Prostate gland (tissue), 2 donors: ENCODE measurements around the gene PIP4K2B. TPM values are rescaled to one million over a fixed set of nuclear protein-coding genes. Genes with fewer than 3 reads are reported as not detected.
"Not testable (repeated sequence)": the region's sequence is repeated elsewhere in the genome, so short reads cannot be mapped to it uniquely, and the experiment has no call there.

Experiments used
- DNase-seq: peaks from one replicate; pipeline ENCODE4 v3.0.0-alpha.2; 2019; ENCODE audit warnings: low spot score
- H3K27ac ChIP-seq, 2 donors: fragments of 200-600 bp; sonication (generic); 2 replicates each; pipeline ENCODE4 v1.5.1; 2017 to 2019
- H3K27me3 ChIP-seq: fragments of 200-600 bp; sonication (generic); replicated peaks from 2 replicates; pipeline ENCODE4 v1.5.1; 2019; ENCODE audit not compliant: insufficient read depth
- H3K36me3 ChIP-seq, 2 donors: fragments of 200-600 bp; sonication (generic); 1 replicate in 1 of 2; 2 replicates in 1 of 2; pipeline versions ENCODE4 v1.5.1 to v1.8.1; 2017 to 2019
- H3K4me1 ChIP-seq: fragments of 200-600 bp; sonication (generic); replicated peaks from 2 replicates; pipeline ENCODE4 v1.5.1; 2019
- H3K4me3 ChIP-seq, 2 donors: fragments of 200-600 bp; sonication (generic); 2 replicates each; pipeline ENCODE4 v1.5.1; 2017 to 2019
- H3K9me3 ChIP-seq: fragments of 200-600 bp; sonication (generic); 2 replicates; pipeline ENCODE4 v1.5.1; 2017
- POLR2A ChIP-seq: fragments of 450-650 bp; IDR thresholded peaks from one replicate; pipeline ENCODE4 v1.6.1; 2016; ENCODE audit warnings: antibody characterized with exemption, mild to moderate bottlenecking
- POLR2AphosphoS5 ChIP-seq: sonication (generic); formaldehyde crosslinking; IDR thresholded peaks from one replicate; pipeline ENCODE4 v1.6.1; 2017; ENCODE audit warnings: antibody characterized with exemption
- WGBS: methylation state at CpG from one replicate; pipeline ENCODE4 v1.1.5; 2018; 5-methylcytosine and 5-hydroxymethylcytosine counted together
- intact Hi-C: fragments of 100-400 bp; cut with DNase I; formaldehyde crosslinking; loops from one replicate; pipeline ENCODE4 v1.14.2; 2022
- total RNA-seq, 2 donors: library from RNA; depleted of rRNA; stranded (reverse); fragments of >200 nt; gene quantifications; one replicate each; pipeline ENCODE4 v1.1.0, GENCODE V29; 2016
- TF ChIP-seq, protein P1 (sequence below), 4 experiments: fragments of 200-600 bp in 2 of 4; fragments of 450-650 bp in 2 of 4; sonication (generic) in 2 of 4; IDR thresholded peaks; 1 replicate in 3 of 4; 2 replicates in 1 of 4; pipeline ENCODE4 v1.5.1; 2016 to 2019; ENCODE audit warnings: antibody characterized with exemption in 4 of 4, mild to moderate bottlenecking in 2 of 4, moderate library complexity in 2 of 4

Gene PIP4K2B
- total RNA-seq, 2 donors from 2014 or later, result 46.2 to 65.2 TPM

DNA sequence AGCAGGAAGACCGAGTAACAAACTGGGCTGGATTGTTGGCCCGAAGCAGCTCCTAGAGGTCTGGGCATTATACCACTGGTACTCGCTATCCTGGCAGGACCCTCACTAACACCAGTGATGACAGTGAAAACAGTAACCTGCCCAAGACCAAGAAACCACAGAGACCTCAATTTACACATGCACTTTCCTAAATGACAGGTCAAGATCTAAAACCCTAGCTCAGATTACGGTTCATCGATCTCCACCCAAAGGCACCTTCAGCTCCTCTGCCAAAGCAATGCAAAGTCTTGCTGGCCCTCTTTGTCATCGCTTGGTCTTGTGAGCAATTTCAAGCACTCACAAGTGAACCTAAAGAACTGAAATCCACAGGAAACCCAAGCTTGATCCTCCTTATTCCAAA is 1.5 kb downstream of the PIP4K2B start:
- Histone ChIP-seq H3K36me3 (peaks cover 0 to 13% of the 10 kb centered on the region in 2 donors), H3K4me3 (peak overlapping the region; percentile 87 to 88), H3K27ac (no peak overlapping the region), H3K9me3 (no peaks in the 10 kb centered on the region), H3K27me3 (no peaks in the 10 kb centered on the region), H3K4me1 (peaks cover 11% of the 10 kb centered on the region)
- WGBS, result 71% methylated on average over 6 of the region's 6 CpGs
- intact Hi-C loops, result loop anchor here (5.0 kb wide), 1 partner anchor 46 kb away; the partner anchor contains the start of gene PSMB3
- TF ChIP-seq POLR2A (no peak), POLR2AphosphoS5 (no peak)
- TF ChIP-seq, protein P1, sequence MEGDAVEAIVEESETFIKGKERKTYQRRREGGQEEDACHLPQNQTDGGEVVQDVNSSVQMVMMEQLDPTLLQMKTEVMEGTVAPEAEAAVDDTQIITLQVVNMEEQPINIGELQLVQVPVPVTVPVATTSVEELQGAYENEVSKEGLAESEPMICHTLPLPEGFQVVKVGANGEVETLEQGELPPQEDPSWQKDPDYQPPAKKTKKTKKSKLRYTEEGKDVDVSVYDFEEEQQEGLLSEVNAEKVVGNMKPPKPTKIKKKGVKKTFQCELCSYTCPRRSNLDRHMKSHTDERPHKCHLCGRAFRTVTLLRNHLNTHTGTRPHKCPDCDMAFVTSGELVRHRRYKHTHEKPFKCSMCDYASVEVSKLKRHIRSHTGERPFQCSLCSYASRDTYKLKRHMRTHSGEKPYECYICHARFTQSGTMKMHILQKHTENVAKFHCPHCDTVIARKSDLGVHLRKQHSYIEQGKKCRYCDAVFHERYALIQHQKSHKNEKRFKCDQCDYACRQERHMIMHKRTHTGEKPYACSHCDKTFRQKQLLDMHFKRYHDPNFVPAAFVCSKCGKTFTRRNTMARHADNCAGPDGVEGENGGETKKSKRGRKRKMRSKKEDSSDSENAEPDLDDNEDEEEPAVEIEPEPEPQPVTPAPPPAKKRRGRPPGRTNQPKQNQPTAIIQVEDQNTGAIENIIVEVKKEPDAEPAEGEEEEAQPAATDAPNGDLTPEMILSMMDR (IDR thresholded peaks at IDR 0.05), result no peak
- DNase-seq, result no peak

DNA sequence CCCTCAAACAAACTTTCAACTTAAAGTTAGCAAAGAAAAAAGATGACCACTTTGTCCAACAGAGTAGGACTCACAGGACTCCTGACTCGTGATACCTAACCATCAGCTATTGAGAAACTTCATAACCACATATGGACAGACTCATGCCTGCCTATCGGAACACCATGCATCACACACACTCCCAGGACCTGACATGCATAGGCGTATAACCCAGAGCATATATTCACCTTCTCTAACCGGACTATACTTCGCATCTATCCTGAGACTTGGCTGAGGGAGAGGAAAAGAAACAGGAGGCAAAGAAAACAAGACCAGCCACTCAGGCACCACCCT is 2.2 kb downstream of the PIP4K2B start:
- H3K36me3 ChIP-seq, result peaks cover 0 to 6% of the 10 kb centered on the region in 2 donors
- no peak for TF ChIP-seq POLR2AphosphoS5
- TF ChIP-seq, protein P1 (IDR thresholded peaks at IDR 0.05), result no peak
- no peak for TF ChIP-seq POLR2A
- no peaks in the 10 kb centered on the region for H3K27me3 ChIP-seq
- DNase-seq, result no peak
- 68% methylated on average over 5 of the region's 5 CpGs for WGBS
- H3K4me3 ChIP-seq, result peak overlapping the region in 1 of 2 donors; percentile 0
- H3K4me1 ChIP-seq, result peaks cover 11% of the 10 kb centered on the region
- intact Hi-C loops, result loop anchor here (5.0 kb wide), 1 partner anchor 45 kb away; the partner anchor contains the start of gene PSMB3
- no peaks in the 10 kb centered on the region for H3K9me3 ChIP-seq
- no peak overlapping the region for H3K27ac ChIP-seq

GRCh38 chr17:38796451-38797157 is 2.8 kb downstream of the PIP4K2B start:
- no peaks in the 10 kb centered on the region for H3K9me3 ChIP-seq
- 59% methylated on average over 5 of the region's 5 CpGs for WGBS
- no peak for DNase-seq
- no peak for TF ChIP-seq POLR2AphosphoS5
- no peak for TF ChIP-seq POLR2A
- TF ChIP-seq, protein P1 (IDR thresholded peaks at IDR 0.05), result no peak
- peaks cover 11% of the 10 kb centered on the region for H3K4me1 ChIP-seq
- H3K4me3 ChIP-seq, result peak overlapping the region in 1 of 2 donors; percentile 0
- no peaks in the 10 kb centered on the region for H3K27me3 ChIP-seq
- peaks cover 0 to 3% of the 10 kb centered on the region in 2 donors for H3K36me3 ChIP-seq
- H3K27ac ChIP-seq, result no peak overlapping the region
- intact Hi-C loops, result loop anchor here (5.0 kb wide), 1 partner anchor 44 kb away; the partner anchor contains the start of gene PSMB3

DNA sequence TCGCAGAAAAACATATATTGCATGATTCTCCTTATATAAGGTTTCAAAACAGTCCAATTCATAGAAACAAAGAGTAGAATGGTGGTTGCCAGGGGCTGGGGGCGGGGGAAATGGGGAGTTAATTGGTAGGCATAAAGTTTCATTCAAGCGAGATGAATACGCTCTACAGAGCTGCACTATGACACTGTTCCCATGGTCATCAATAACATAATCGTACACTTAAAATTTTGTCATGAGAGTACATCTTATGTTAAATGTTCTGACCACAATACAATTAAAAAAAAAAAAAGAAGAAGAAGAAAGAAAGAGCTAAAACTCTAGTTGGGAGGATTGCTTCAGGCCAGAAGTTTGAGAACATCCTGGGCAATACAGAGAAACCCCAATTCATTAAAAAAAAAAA is 5.1 kb downstream of the PIP4K2B start:
- intact Hi-C loops, result no loop called here
- no peak for DNase-seq
- 91% methylated on average over 5 of the region's 5 CpGs for WGBS
- Histone ChIP-seq H3K27ac (no peak overlapping the region), H3K36me3 (no peaks in the 10 kb centered on the region), H3K4me3 (no peak overlapping the region), H3K9me3 (no peaks in the 10 kb centered on the region), H3K27me3 (no peaks in the 10 kb centered on the region), H3K4me1 (peaks cover 11% of the 10 kb centered on the region)
- TF ChIP-seq, protein P1 (IDR thresholded peaks at IDR 0.05), result no peak
- no peak for TF ChIP-seq POLR2AphosphoS5
- TF ChIP-seq POLR2A, result no peak

DNA sequence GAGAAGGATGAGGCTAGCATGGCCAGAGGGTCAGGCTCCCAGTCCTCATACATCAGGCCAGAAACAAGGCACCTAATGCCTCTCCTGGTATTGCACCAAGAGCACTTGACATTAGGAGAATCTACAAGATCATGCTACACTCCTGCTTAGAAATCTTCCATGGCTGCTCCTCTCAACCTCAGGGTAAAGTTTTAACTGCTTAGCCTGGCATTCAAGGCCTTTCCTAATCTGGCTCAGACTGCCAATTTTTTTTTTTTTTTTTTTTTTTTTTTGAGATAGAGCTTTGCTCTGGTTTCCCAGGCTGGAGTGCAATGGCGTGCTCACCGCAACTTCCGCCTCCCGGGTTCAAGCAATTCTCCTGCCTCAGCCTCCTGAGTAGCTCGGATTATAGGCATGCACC is 8.2 kb downstream of the PIP4K2B start:
- WGBS, result 99% methylated on average over 5 of the region's 5 CpGs
- Histone ChIP-seq H3K4me3 (no peak overlapping the region), H3K4me1 (no peaks in the 10 kb centered on the region), H3K27me3 (no peaks in the 10 kb centered on the region), H3K36me3 (peaks cover 0 to 7% of the 10 kb centered on the region in 2 donors), H3K27ac (no peak overlapping the region), H3K9me3 (no peaks in the 10 kb centered on the region)
- intact Hi-C loops, result no loop called here
- DNase-seq, result no peak
- TF ChIP-seq, protein P1 (IDR thresholded peaks at IDR 0.05), result no peak
- TF ChIP-seq POLR2A (no peak), POLR2AphosphoS5 (no peak)

- H3K4me1 ChIP-seq, intact Hi-C loops, H3K4me3 ChIP-seq, H3K36me3 ChIP-seq, H3K9me3 ChIP-seq, DNase-seq, H3K27me3 ChIP-seq, H3K27ac ChIP-seq: not testable (repeated sequence)
- WGBS, result 75% methylated on average over 13 of the region's 13 CpGs
Observed at GRCh38 chr17:38790148-38790707, 9.1 kb downstream of the PIP4K2B start.
